HEK293T (cell line): ENCODE data around the gene JCHAIN.

ENCODE experiments used
- ARNT ChIP-seq: fragments of 450-650 bp; IDR thresholded peaks from 2 replicates; pipeline ENCODE4 v1.6.1; 2017; ENCODE audit warnings: mild to moderate bottlenecking
- BHLHE40 ChIP-seq: fragments of 450-650 bp; IDR thresholded peaks from 2 replicates; pipeline ENCODE4 v1.6.1; 2016; ENCODE audit warnings: mild to moderate bottlenecking, moderate library complexity, borderline replicate concordance
- ELF4 ChIP-seq: fragments of 450-650 bp; IDR thresholded peaks from 2 replicates; pipeline ENCODE4 v1.6.1; 2017; ENCODE audit warnings: antibody characterized with exemption
- FOXA1 ChIP-seq: fragments of 450-650 bp; IDR thresholded peaks from 2 replicates; pipeline ENCODE4 v1.6.1; 2016; ENCODE audit warnings: mild to moderate bottlenecking
- FOXK2 ChIP-seq: fragments of 450-650 bp; IDR thresholded peaks from 2 replicates; pipeline ENCODE4 v1.6.1; 2016; ENCODE audit warnings: mild to moderate bottlenecking
- FOXM1 ChIP-seq: fragments of 450-650 bp; IDR thresholded peaks from 2 replicates; pipeline ENCODE4 v1.6.1; 2017; ENCODE audit warnings: mild to moderate bottlenecking, borderline replicate concordance
- HDGF ChIP-seq: fragments of 450-650 bp; IDR thresholded peaks from 2 replicates; pipeline ENCODE4 v1.6.1; 2017; ENCODE audit warnings: antibody characterized with exemption, borderline replicate concordance
- NFRKB ChIP-seq: fragments of 450-650 bp; IDR thresholded peaks from 2 replicates; pipeline ENCODE4 v1.6.1; 2016; ENCODE audit warnings: mild to moderate bottlenecking, moderate library complexity
- SUZ12 ChIP-seq: fragments of 450-650 bp; IDR thresholded peaks from 2 replicates; pipeline ENCODE4 v1.6.1; 2016; ENCODE audit warnings: mild to moderate bottlenecking
- ZNF384 ChIP-seq: fragments of 450-650 bp; IDR thresholded peaks from 2 replicates; pipeline ENCODE4 v1.6.1; 2016

DNA sequence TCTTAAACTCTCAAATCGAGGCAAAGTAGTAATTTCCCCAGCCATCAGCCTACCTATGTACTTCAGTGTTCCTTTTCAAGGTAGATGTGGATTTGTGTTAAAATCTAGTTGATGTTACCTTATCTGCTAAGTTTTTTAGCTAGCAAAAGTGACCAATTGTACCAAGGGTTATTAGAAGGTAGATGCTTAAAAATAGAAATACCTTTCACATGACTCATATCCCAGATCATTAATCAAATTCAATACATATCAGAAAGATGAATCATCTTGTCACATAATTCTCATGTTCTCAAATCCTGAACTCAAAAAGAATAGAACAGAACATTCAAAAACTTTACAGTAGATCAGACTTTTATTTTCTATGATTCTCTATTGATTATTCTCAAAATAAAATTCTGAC is 34.3 kb downstream of the JCHAIN start:
- TF ChIP-seq ELF4, result no peak
- TF ChIP-seq SUZ12, result no peak
- no peak for TF ChIP-seq FOXA1
- TF ChIP-seq ARNT, result no peak
- no peak for TF ChIP-seq NFRKB
- TF ChIP-seq FOXM1, result no peak
- TF ChIP-seq HDGF, result no peak
- TF ChIP-seq BHLHE40, result no peak
- TF ChIP-seq FOXK2, result no peak
- TF ChIP-seq ZNF384, result no peak
